Measurements from ENCODE around the gene ITPR2.
"Not testable (repeated sequence)": the region's sequence is repeated elsewhere in the genome, so short reads cannot be mapped to it uniquely, and the experiment has no call there.

The ITPR2 gene

GRCh38 chr12:26564391-26564790 is 268.6 kb downstream of the ITPR2 start:
- no peak for DNase-seq (ENCODE audit: low read depth)

GRCh38 chr12:26563552-26563951 is 269.4 kb downstream of the ITPR2 start:
- DNase-seq (ENCODE audit: low read depth): no peak

- no peak for DNase-seq (ENCODE audit: low read depth)
Observed at GRCh38 chr12:26557326-26557725, 275.7 kb downstream of the ITPR2 start.

- no peak for DNase-seq (ENCODE audit: low read depth)
Observed at GRCh38 chr12:26556916-26557315, 276.1 kb downstream of the ITPR2 start.

GRCh38 chr12:26555139-26555538 is 277.9 kb downstream of the ITPR2 start:
- no peak for DNase-seq (ENCODE audit: low read depth)

- DNase-seq (ENCODE audit: low read depth): no peak
Observed at GRCh38 chr12:26554332-26554731, 278.7 kb downstream of the ITPR2 start.

GRCh38 chr12:26551385-26551784 is 281.6 kb downstream of the ITPR2 start:
- DNase-seq (ENCODE audit: low read depth): no peak

- no peak for DNase-seq (ENCODE audit: low read depth)
Observed at GRCh38 chr12:26548227-26548626, 284.8 kb downstream of the ITPR2 start.

- no peak for DNase-seq (ENCODE audit: low read depth)
Observed at GRCh38 chr12:26546535-26547314, 286.3 kb downstream of the ITPR2 start.

- no peak for DNase-seq (ENCODE audit: low read depth)
Observed at GRCh38 chr12:26539131-26539530, 293.9 kb downstream of the ITPR2 start.

GRCh38 chr12:26537651-26538050 is 295.3 kb downstream of the ITPR2 start:
- DNase-seq (ENCODE audit: low read depth): no peak

GRCh38 chr12:26537126-26537525 is 295.9 kb downstream of the ITPR2 start:
- DNase-seq (ENCODE audit: low read depth): no peak

GRCh38 chr12:26535826-26536225 is 297.2 kb downstream of the ITPR2 start:
- no peak for DNase-seq (ENCODE audit: low read depth)

- no peak for DNase-seq (ENCODE audit: low read depth)
Observed at GRCh38 chr12:26534071-26534470, 298.9 kb downstream of the ITPR2 start.

GRCh38 chr12:26533211-26533610 is 299.8 kb downstream of the ITPR2 start:
- no peak for DNase-seq (ENCODE audit: low read depth)

GRCh38 chr12:26530461-26530860 is 302.5 kb downstream of the ITPR2 start:
- no peak for DNase-seq (ENCODE audit: low read depth)

- DNase-seq (ENCODE audit: low read depth): no peak
Observed at GRCh38 chr12:26528943-26529342, 304.1 kb downstream of the ITPR2 start.

GRCh38 chr12:26527682-26528081 is 305.3 kb downstream of the ITPR2 start:
- DNase-seq (ENCODE audit: low read depth): no peak

GRCh38 chr12:26524862-26525465 is 308.0 kb downstream of the ITPR2 start:
- no peak for DNase-seq (ENCODE audit: low read depth)

GRCh38 chr12:26523708-26524150 is 309.3 kb downstream of the ITPR2 start:
- DNase-seq (ENCODE audit: low read depth): no peak

GRCh38 chr12:26520869-26521268 is 312.1 kb downstream of the ITPR2 start:
- no peak for DNase-seq (ENCODE audit: low read depth)

- DNase-seq (ENCODE audit: low read depth): no peak
Observed at GRCh38 chr12:26520109-26520508, 312.9 kb downstream of the ITPR2 start.

GRCh38 chr12:26519462-26519861 is 313.5 kb downstream of the ITPR2 start:
- DNase-seq (ENCODE audit: low read depth): no peak

GRCh38 chr12:26517320-26517719 is 315.7 kb downstream of the ITPR2 start:
- not testable (repeated sequence) for DNase-seq (ENCODE audit: low read depth)

Measured in activated T-helper 1 cell treated with Interleukin-2 at 50 U/mL for 16 hours (primary cell).